H9 (cell line): Measurements from ENCODE around the gene PDCD11. TPM values are rescaled to one million over a fixed set of nuclear protein-coding genes. Genes with fewer than 3 reads are reported as not detected.
"Not testable (repeated sequence)": the region's sequence is repeated elsewhere in the genome, so short reads cannot be mapped to it uniquely, and the experiment has no call there.

ENCODE experiments used
- DNase-seq: peaks from one replicate; pipeline ENCODE4 v3.0.0-alpha.2; 2017
- H2AFZ ChIP-seq: one replicate; pipeline ENCODE4 v1.6.1; 2013; ENCODE audit warnings: mild to moderate bottlenecking, low read length, control low read depth, moderate library complexity
- H2AK5ac ChIP-seq: 2 replicates; pipeline ENCODE4 v1.6.1; 2013; ENCODE audit warnings: low read length, control low read depth, mixed read lengths; ENCODE audit not compliant: insufficient read length
- H2BK120ac ChIP-seq: one replicate; pipeline ENCODE4 v1.6.1; 2013; ENCODE audit warnings: low read depth, mild to moderate bottlenecking, low read length, control low read depth, inconsistent platforms; ENCODE audit not compliant: poor library complexity, severe bottlenecking
- H2BK12ac ChIP-seq: 2 replicates; pipeline ENCODE4 v1.6.1; 2013; ENCODE audit warnings: low read length, control low read depth, mixed read lengths, low read depth; ENCODE audit not compliant: insufficient read length
- H2BK15ac ChIP-seq: 2 replicates; pipeline ENCODE4 v1.6.1; 2013; ENCODE audit warnings: low read depth, low read length, control low read depth
- H2BK20ac ChIP-seq: one replicate; pipeline ENCODE4 v1.6.1; 2013; ENCODE audit warnings: low read depth, mild to moderate bottlenecking, low read length, control low read depth, inconsistent platforms; ENCODE audit not compliant: poor library complexity, severe bottlenecking
- H2BK5ac ChIP-seq: 2 replicates; pipeline ENCODE4 v1.6.1; 2013; ENCODE audit warnings: low read length, control low read depth, mixed read lengths; ENCODE audit not compliant: insufficient read length
- H3K14ac ChIP-seq: 2 replicates; pipeline ENCODE4 v1.6.1; 2013; ENCODE audit warnings: low read length, control low read depth; ENCODE audit not compliant: insufficient read depth
- H3K18ac ChIP-seq: 2 replicates; pipeline ENCODE4 v1.6.1; 2013; ENCODE audit warnings: low read depth, mild to moderate bottlenecking, mixed read lengths, low read length, control low read depth; ENCODE audit not compliant: insufficient read length
- H3K23ac ChIP-seq: 2 replicates; pipeline ENCODE4 v1.6.1; 2013; ENCODE audit warnings: low read length, control low read depth, mixed read lengths, low read depth; ENCODE audit not compliant: insufficient read length
- H3K23me2 ChIP-seq: 2 replicates; pipeline ENCODE4 v1.6.1; 2013; ENCODE audit warnings: low read depth, mild to moderate bottlenecking, mixed read lengths, low read length, control low read depth; ENCODE audit not compliant: insufficient read length, poor library complexity, severe bottlenecking
- H3K27ac ChIP-seq: 2 replicates; pipeline ENCODE4 v1.5.1; 2013; ENCODE audit warnings: low read length, control low read depth, mixed read lengths, low read depth; ENCODE audit not compliant: insufficient read length
- H3K27me3 ChIP-seq: 2 replicates; pipeline ENCODE4 v1.6.1; 2013; ENCODE audit warnings: low read length, control low read depth, inconsistent platforms; ENCODE audit not compliant: insufficient read depth
- H3K4ac ChIP-seq: 2 replicates; pipeline ENCODE4 v1.6.1; 2013; ENCODE audit warnings: low read depth, mild to moderate bottlenecking, control low read depth, inconsistent platforms, low read length, moderate library complexity
- H3K4me1 ChIP-seq: 2 replicates; pipeline ENCODE4 v1.6.1; 2013; ENCODE audit warnings: low read length, control low read depth, inconsistent platforms; ENCODE audit not compliant: insufficient read depth
- H3K4me2 ChIP-seq: 2 replicates; pipeline ENCODE4 v1.6.1; 2013; ENCODE audit warnings: low read length, control low read depth, mixed read lengths; ENCODE audit not compliant: insufficient read length, insufficient read depth
- H3K56ac ChIP-seq: 2 replicates; pipeline ENCODE4 v1.6.1; 2013; ENCODE audit warnings: low read depth, mild to moderate bottlenecking, mixed read lengths, low read length, control low read depth; ENCODE audit not compliant: insufficient read length
- H3K79me1 ChIP-seq: 2 replicates; pipeline ENCODE4 v1.6.1; 2013; ENCODE audit warnings: low read depth, mild to moderate bottlenecking, moderate library complexity, low read length, control low read depth, inconsistent platforms; ENCODE audit not compliant: insufficient read depth, poor library complexity, severe bottlenecking
- H3K79me2 ChIP-seq: 2 replicates; pipeline ENCODE4 v1.6.1; 2013; ENCODE audit warnings: low read length, control low read depth, inconsistent platforms; ENCODE audit not compliant: insufficient read depth
- H3K9ac ChIP-seq: 2 replicates; pipeline ENCODE4 v1.6.1; 2013; ENCODE audit warnings: low read length, control low read depth, mixed read lengths; ENCODE audit not compliant: insufficient read length; ENCODE audit errors: extremely low read depth
- H3K9me3 ChIP-seq: one replicate; pipeline ENCODE4 v1.6.1; 2013; ENCODE audit warnings: low read depth, low read length, inconsistent platforms; ENCODE audit not compliant: control insufficient read depth
- H3T11ph ChIP-seq: one replicate; pipeline ENCODE4 v1.6.1; 2013; ENCODE audit warnings: mild to moderate bottlenecking, low read length, control low read depth, inconsistent platforms
- H4K20me1 ChIP-seq: one replicate; pipeline ENCODE4 v1.6.1; 2013; ENCODE audit not compliant: control insufficient read depth, insufficient read length, insufficient read depth
- H4K5ac ChIP-seq: 2 replicates; pipeline ENCODE4 v1.6.1; 2013; ENCODE audit warnings: low read depth, mild to moderate bottlenecking, mixed read lengths, low read length, control low read depth; ENCODE audit not compliant: insufficient read length
- H4K8ac ChIP-seq: replicated peaks from 2 replicates; pipeline ENCODE4 v1.6.1; 2013; ENCODE audit warnings: low read length, control low read depth, mixed read lengths, low read depth; ENCODE audit not compliant: insufficient read length
- H4K91ac ChIP-seq: 2 replicates; pipeline ENCODE4 v1.6.1; 2013; ENCODE audit warnings: low read depth, mild to moderate bottlenecking, moderate library complexity, mixed read lengths, low read length, control low read depth; ENCODE audit not compliant: insufficient read length
- H3K27ac Mint-ChIP-seq, 3 experiments: 2 replicates in 2 of 3; 3 replicates in 1 of 3; pipeline ENCODE4 v1.8.0; 2020 to 2021; ENCODE audit warnings: mixed read lengths in 3 of 3, mild to moderate bottlenecking in 1 of 3, moderate library complexity in 1 of 3
- H3K27me3 Mint-ChIP-seq: 2 replicates; pipeline ENCODE4 v1.8.0; 2021; ENCODE audit warnings: low read depth, mild to moderate bottlenecking, moderate library complexity, mixed read lengths
- H3K36me3 Mint-ChIP-seq, 3 experiments: 2 replicates in 2 of 3; 3 replicates in 1 of 3; pipeline ENCODE4 v1.8.0; 2020 to 2021; ENCODE audit warnings: low read depth in 3 of 3, mixed read lengths in 3 of 3; ENCODE audit not compliant: insufficient read depth in 1 of 3
- H3K4me1 Mint-ChIP-seq, 2 experiments: 2 replicates each; pipeline ENCODE4 v1.8.0; 2020; ENCODE audit warnings: mixed read lengths in 2 of 2
- H3K4me3 Mint-ChIP-seq, 2 experiments: 2 replicates in 1 of 2; 3 replicates in 1 of 2; pipeline ENCODE4 v1.8.0; 2020 to 2021; ENCODE audit warnings: mild to moderate bottlenecking in 2 of 2, mixed read lengths in 2 of 2, moderate library complexity in 1 of 2
- H3K9me3 Mint-ChIP-seq, 2 experiments: 2 replicates in 1 of 2; 3 replicates in 1 of 2; pipeline ENCODE4 v1.8.0; 2020; ENCODE audit warnings: mild to moderate bottlenecking in 2 of 2, mixed read lengths in 2 of 2, moderate library complexity in 1 of 2
- CTCF ChIP-seq: fragments of 200-600 bp; sonication (generic); conservative IDR thresholded peaks from 3 replicates; pipeline ENCODE4 v1.8.0; 2021; ENCODE audit warnings: antibody characterized with exemption, mild to moderate bottlenecking
- WGBS: extraction: QIAGEN DNeasy Blood & Tissue Kit; methylation state at CpG from one replicate; pipeline ENCODE4 v1.1.7; 2013; ENCODE audit warnings: missing lambda C conversion rate, low lambda C conversion rate, mixed read lengths; ENCODE audit not compliant: insufficient read length; ENCODE audit errors: extremely low coverage; 5-methylcytosine and 5-hydroxymethylcytosine counted together
- total RNA-seq: library from RNA; stranded (reverse); gene quantifications from 2 replicates; pipeline ENCODE4 v1.2.1, GENCODE V29; 2021

The PDCD11 gene
- total RNA-seq, 1 experiment from 2014 or later = 99.5 TPM

- no peak overlapping the region for H2AFZ ChIP-seq
- peaks cover 2% of the 10 kb centered on the region; the same call in 1 of the 2 replicates for H3K27me3 Mint-ChIP-seq
- no peak overlapping the region for H3K27ac ChIP-seq
- H3K4ac ChIP-seq = no peak overlapping the region
- H4K20me1 ChIP-seq = no peaks in the 10 kb centered on the region
- no peak overlapping the region for H3K56ac ChIP-seq
- H4K8ac ChIP-seq = no peak overlapping the region
- H3K18ac ChIP-seq = no peak overlapping the region
- peaks cover 5 to 9% of the 10 kb centered on the region in 2 experiments for H3K4me1 Mint-ChIP-seq
- H3K9me3 Mint-ChIP-seq = no peaks in the 10 kb centered on the region
- H2AK5ac ChIP-seq = no peak overlapping the region
- no peak overlapping the region for H2BK15ac ChIP-seq
- no peak overlapping the region for H3K14ac ChIP-seq
- H3K23me2 ChIP-seq = no peaks in the 10 kb centered on the region
- no peak overlapping the region for H3K4me3 Mint-ChIP-seq
- no peaks in the 10 kb centered on the region for H3K79me2 ChIP-seq
- H2BK120ac ChIP-seq = no peak overlapping the region
- H3K4me2 ChIP-seq = no peak overlapping the region
- H3K9me3 ChIP-seq = no peaks in the 10 kb centered on the region
- no peak overlapping the region for H3K23ac ChIP-seq
- no peak overlapping the region for H3T11ph ChIP-seq
- H2BK20ac ChIP-seq = no peak overlapping the region
- no peak overlapping the region for H4K91ac ChIP-seq
- no peaks in the 10 kb centered on the region for H3K36me3 Mint-ChIP-seq
- H3K79me1 ChIP-seq = no peaks in the 10 kb centered on the region
- no peak overlapping the region for H4K5ac ChIP-seq
- no peaks in the 10 kb centered on the region for H3K27me3 ChIP-seq
- TF ChIP-seq CTCF = peak; percentile 69
- no peak overlapping the region for H2BK5ac ChIP-seq
- no peak overlapping the region for H3K9ac ChIP-seq
- no peak overlapping the region for H3K27ac Mint-ChIP-seq
- no CpG with 5 or more reads among the region's 12 CpGs for WGBS
- no peak for DNase-seq
- H2BK12ac ChIP-seq = no peak overlapping the region
- H3K4me1 ChIP-seq = no peaks in the 10 kb centered on the region
These were observed 85.6 kb downstream of the PDCD11 start for GRCh38 chr10:103481974-103482531.

- not testable (repeated sequence) for H3K56ac ChIP-seq, DNase-seq, H4K91ac ChIP-seq, H3K27ac ChIP-seq, H3K4ac ChIP-seq, H2BK5ac ChIP-seq, H3K23ac ChIP-seq, H3K9ac ChIP-seq, H4K20me1 ChIP-seq, H3K4me2 ChIP-seq, H4K8ac ChIP-seq, H3K79me2 ChIP-seq, H3K23me2 ChIP-seq, H3K27me3 ChIP-seq, H4K5ac ChIP-seq, H2AK5ac ChIP-seq, H3K36me3 Mint-ChIP-seq, H3K9me3 Mint-ChIP-seq, H3K79me1 ChIP-seq, H3T11ph ChIP-seq, H3K9me3 ChIP-seq, H3K4me3 Mint-ChIP-seq, H2BK120ac ChIP-seq, H3K27ac Mint-ChIP-seq, H3K18ac ChIP-seq, H2AFZ ChIP-seq, H2BK20ac ChIP-seq, H3K4me1 ChIP-seq, H2BK12ac ChIP-seq, H2BK15ac ChIP-seq, H3K14ac ChIP-seq
- Mint-ChIP-seq H3K27me3 (peaks cover 13% of the 10 kb centered on the region), H3K4me1 (peaks cover 9 to 12% of the 10 kb centered on the region in 2 experiments)
- no CpG with 5 or more reads among the region's 8 CpGs for WGBS
These were observed 90.4 kb downstream of the PDCD11 start for GRCh38 chr10:103486635-103487409.
